GM23248 (cell line): ENCODE results near the gene PPP1R3C.

Source experiments
- EZH2 ChIP-seq: fragments of 200-600 bp; sonication (generic); IDR thresholded peaks from 2 replicates; pipeline ENCODE4 v1.6.1; 2018; ENCODE audit warnings: antibody characterized with exemption, mild to moderate bottlenecking; ENCODE audit not compliant: insufficient read depth, poor library complexity, severe bottlenecking
- EZH2phosphoT487 ChIP-seq: fragments of 200-600 bp; sonication (generic); IDR thresholded peaks from 2 replicates; pipeline ENCODE4 v1.6.1; 2018; ENCODE audit warnings: antibody characterized with exemption, moderate library complexity, mild to moderate bottlenecking, low read depth; ENCODE audit not compliant: insufficient read depth

DNA sequence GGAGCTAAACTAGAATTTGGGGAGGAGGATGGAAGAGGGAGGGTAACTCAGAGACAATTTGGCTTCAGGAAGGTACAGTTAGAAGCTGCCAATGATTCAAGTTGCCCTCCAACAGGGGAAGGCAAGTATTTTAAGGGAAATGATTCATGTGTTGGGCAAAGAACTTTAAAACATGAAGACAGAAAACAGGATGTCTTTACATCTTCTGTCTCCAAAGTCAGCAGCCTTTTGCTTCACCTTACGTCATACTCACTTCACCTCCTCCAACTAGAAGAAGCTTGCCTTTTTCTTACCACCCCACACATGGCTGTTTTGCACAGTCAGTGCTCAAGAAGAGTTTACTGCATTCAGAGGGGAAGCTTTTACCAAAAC is 36.1 kb downstream of the PPP1R3C start:
- TF ChIP-seq EZH2 = no peak
- no peak for TF ChIP-seq EZH2phosphoT487
